ENCODE results near the gene UCP2. TPM values are rescaled to one million over a fixed set of nuclear protein-coding genes. Genes with fewer than 3 reads are reported as not detected.

UCP2 gene
- total and polyA plus RNA-seq, 10 of the 15 experiments (the other 5 are each of a cell fraction or from before 2014, with no cell fraction given), result 32.9 to 248 (median 154) TPM

- TF ChIP-seq POLR2AphosphoS5 (IDR thresholded peaks at IDR 0.05; ENCODE audit: low read length) (peak; percentile 48; the same call in 1 of the 2 replicates), POU2F2 (IDR thresholded peaks at IDR 0.05; ENCODE audit: borderline replicate concordance, low read depth, low read length) (no peak), RCOR1 (conservative IDR thresholded peaks at IDR 0.05; ENCODE audit: low read depth, low read length) (0 out of 2 replicates have a peak, but pooled peaks have one; percentile 52), CREM (IDR thresholded peaks at IDR 0.05; ENCODE audit: low read depth) (peak; percentile 47; the same call in 1 of the 2 replicates), JUNB (IDR thresholded peaks at IDR 0.05) (0 out of 2 replicates have a peak, but pooled peaks have one; percentile 18), EED (IDR thresholded peaks at IDR 0.05; ENCODE audit: low read depth) (peak; percentile 39), FOXK2 (IDR thresholded peaks at IDR 0.05) (no peak), PKNOX1 (IDR thresholded peaks at IDR 0.05) (peak; percentile 59; the same call in 1 of the 2 replicates), CHD1 (IDR thresholded peaks at IDR 0.05; ENCODE audit: low read depth, low read length) (0 out of 2 replicates have a peak, but pooled peaks have one; percentile 32), TAF1 (IDR thresholded peaks at IDR 0.05; ENCODE audit: borderline replicate concordance, low read depth, low read length) (peak; percentile 62; the same call in 1 of the 2 replicates), GATAD2B (conservative IDR thresholded peaks at IDR 0.05; ENCODE audit: low read depth) (0 out of 2 replicates have a peak, but pooled peaks have one; percentile 49), DPF2 (IDR thresholded peaks at IDR 0.05) (0 out of 2 replicates have a peak, but pooled peaks have one; percentile 21), MXI1 (IDR thresholded peaks at IDR 0.05; ENCODE audit: low read depth, low read length) (peak; percentile 82), NFYB (IDR thresholded peaks at IDR 0.05; ENCODE audit: insufficient read depth, low read depth, low read length) (peak; percentile 73), MTA3 (IDR thresholded peaks at IDR 0.05; ENCODE audit: borderline replicate concordance, low read length) (no peak), RAD21 (IDR thresholded peaks at IDR 0.05; ENCODE audit: insufficient read depth, low read depth, low read length) (no peak), MEF2A (IDR thresholded peaks at IDR 0.05; ENCODE audit: insufficient read depth, low read depth, low read length) (peak; percentile 49; the same call in 1 of the 2 replicates), NR2F1 (conservative IDR thresholded peaks at IDR 0.05) (peak; percentile 70), KDM1A (IDR thresholded peaks at IDR 0.05; ENCODE audit: borderline replicate concordance) (no peak), NFYA (IDR thresholded peaks at IDR 0.05; ENCODE audit: borderline replicate concordance, low read depth, low read length) (no peak), EGR1 (IDR thresholded peaks at IDR 0.05; ENCODE audit: borderline replicate concordance in 1 of 2, low read depth in 2 of 2, low read length in 2 of 2) (0 out of 3 replicates have a peak, but pooled peaks of 1 of the 2 experiments have one; percentile 10), ZNF24 (IDR thresholded peaks at IDR 0.05) (no peak), RFX5 (IDR thresholded peaks at IDR 0.05; ENCODE audit: low read depth, low read length) (peak; percentile 91), SPI1 (IDR thresholded peaks at IDR 0.05; ENCODE audit: borderline replicate concordance, insufficient read depth, low read depth, low read length) (peak; percentile 95), SRF (IDR thresholded peaks at IDR 0.05; ENCODE audit: low read depth in 2 of 2, low read length in 2 of 2) (no peak)
- TF ChIP-seq, protein P1, sequence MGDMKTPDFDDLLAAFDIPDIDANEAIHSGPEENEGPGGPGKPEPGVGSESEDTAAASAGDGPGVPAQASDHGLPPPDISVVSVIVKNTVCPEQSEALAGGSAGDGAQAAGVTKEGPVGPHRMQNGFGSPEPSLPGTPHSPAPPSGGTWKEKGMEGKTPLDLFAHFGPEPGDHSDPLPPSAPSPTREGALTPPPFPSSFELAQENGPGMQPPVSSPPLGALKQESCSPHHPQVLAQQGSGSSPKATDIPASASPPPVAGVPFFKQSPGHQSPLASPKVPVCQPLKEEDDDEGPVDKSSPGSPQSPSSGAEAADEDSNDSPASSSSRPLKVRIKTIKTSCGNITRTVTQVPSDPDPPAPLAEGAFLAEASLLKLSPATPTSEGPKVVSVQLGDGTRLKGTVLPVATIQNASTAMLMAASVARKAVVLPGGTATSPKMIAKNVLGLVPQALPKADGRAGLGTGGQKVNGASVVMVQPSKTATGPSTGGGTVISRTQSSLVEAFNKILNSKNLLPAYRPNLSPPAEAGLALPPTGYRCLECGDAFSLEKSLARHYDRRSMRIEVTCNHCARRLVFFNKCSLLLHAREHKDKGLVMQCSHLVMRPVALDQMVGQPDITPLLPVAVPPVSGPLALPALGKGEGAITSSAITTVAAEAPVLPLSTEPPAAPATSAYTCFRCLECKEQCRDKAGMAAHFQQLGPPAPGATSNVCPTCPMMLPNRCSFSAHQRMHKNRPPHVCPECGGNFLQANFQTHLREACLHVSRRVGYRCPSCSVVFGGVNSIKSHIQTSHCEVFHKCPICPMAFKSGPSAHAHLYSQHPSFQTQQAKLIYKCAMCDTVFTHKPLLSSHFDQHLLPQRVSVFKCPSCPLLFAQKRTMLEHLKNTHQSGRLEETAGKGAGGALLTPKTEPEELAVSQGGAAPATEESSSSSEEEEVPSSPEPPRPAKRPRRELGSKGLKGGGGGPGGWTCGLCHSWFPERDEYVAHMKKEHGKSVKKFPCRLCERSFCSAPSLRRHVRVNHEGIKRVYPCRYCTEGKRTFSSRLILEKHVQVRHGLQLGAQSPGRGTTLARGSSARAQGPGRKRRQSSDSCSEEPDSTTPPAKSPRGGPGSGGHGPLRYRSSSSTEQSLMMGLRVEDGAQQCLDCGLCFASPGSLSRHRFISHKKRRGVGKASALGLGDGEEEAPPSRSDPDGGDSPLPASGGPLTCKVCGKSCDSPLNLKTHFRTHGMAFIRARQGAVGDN (IDR thresholded peaks at IDR 0.05), result peak; percentile 56; the same call in 1 of the 2 replicates
Measured at GRCh38 chr11:73980001-73980961, 2.4 kb downstream of the UCP2 start (continued).

Data from GM12878 (cell line).